Dermis microvascular lymphatic vessel endothelial cell (primary cell): ENCODE data around the gene EPS8L1. TPM values are rescaled to one million over a fixed set of nuclear protein-coding genes. Genes with fewer than 3 reads are reported as not detected.
A peak's percentile ranks its signal among the peaks of the same experiment; 100 is the strongest.
"Not testable (repeated sequence)": the region's sequence is repeated elsewhere in the genome, so short reads cannot be mapped to it uniquely, and the experiment has no call there.

ENCODE experiments used
- DNase-seq, 2 donors: peaks; one replicate each; pipeline versions ENCODE4 v3.0.0 to v3.0.0-alpha.2; 2010; ENCODE audit warnings: low read depth in 2 of 2
- total RNA-seq: library from RNA; depleted of rRNA; stranded (reverse); fragments of >200 nt; gene quantifications from 2 replicates; pipeline ENCODE4 v1.2.1, GENCODE V29; 2014

Gene EPS8L1
- 5.7 and 8.9 TPM in 2 replicates for total RNA-seq

DNA sequence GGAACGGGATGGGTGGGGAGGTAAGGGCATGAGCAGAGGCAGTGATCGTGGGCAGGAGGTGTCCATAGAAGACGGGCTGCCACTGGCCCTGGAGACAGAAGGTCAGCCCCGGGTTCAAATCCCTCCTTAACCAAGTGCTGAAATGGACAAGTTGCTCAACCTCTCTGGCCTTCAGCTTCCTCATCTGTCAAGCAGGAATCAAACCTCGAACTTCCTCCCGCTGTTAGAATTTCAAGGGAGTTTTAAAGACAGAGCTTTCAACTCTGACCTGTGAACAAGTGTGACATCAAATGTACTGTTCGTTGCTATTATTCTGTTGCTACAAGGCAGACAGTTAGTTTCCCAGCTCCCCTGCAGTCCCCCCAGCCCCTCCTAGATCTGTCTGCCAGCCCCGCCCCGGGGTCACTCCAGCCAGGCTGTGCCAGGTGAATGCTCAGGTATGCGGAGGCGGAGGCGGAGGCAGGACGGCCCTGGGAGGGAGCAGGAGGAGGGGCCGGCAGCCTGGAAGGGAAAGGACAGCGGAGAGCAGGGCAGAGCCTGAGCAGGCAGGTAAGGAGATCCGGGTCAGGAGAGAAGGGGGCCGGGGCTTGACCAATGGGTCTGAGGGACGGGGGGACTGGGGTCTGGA lies at the start of gene EPS8L1:
Gene EPS8L1, plus strand, starts transcription at position 499 of the 628 bp plus-strand sequence. CDS start 576 bp downstream, outside the sequence.
- no peak for DNase-seq

DNA sequence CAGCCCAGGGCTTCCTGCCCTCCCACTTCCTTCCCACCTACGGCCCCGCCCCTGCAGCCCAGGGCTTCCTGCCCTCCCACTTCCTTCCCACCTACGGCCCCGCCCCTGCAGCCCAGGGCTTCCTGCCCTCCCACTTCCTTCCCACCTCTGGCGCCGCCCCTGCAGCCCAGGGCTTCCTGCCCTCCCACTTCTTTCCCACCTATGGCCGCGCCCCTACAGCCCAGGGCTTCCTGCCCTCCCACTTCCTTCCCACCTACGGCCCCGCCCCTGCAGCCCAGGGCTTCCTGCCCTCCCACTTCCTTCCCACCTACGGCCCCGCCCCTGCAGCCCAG lies 48.6 kb upstream of the EPS8L1 start:
- not testable (repeated sequence) for DNase-seq

DNA sequence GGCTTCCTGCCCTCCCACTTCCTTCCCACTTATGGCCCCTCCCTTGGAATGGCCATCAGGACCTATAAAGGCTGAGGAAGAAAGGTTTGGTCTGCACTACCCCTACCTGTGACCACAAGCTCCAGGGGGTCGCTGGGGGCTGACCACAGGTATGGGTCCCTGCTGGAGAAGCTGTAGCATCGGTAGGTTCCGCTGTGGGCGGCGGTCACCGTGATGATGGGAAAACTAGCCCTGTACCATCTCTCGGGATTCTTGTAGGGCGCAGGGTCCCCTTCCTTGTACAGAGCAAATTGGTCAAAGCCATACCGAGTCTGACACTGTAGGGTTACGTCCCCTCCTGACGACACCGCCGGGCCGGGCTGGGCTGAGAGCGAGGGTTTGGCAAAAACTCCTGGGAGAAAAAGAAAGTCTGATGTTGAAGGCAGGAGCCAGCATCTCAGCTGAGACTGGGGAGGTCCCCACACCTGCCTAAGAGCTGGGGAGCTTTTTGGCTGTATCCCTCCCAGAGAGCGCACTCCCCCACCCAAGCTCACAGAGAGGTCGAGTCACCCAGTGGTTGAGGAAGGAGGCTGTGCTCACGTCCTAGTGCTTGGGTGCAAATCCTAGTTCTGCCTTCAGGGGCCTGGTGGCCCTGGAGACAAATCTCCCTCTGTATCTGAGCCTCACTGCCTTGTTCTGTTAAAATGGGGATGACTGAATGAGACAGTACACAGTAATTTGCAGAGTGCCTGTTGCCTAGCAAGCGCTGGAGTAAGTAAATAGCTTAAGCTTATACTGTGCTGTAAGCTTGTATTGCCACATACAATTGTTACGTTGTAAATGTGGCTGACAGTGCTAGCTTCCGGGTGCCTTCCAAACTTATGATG lies 48.0 kb upstream of the EPS8L1 start:
- no peak for DNase-seq

DNA sequence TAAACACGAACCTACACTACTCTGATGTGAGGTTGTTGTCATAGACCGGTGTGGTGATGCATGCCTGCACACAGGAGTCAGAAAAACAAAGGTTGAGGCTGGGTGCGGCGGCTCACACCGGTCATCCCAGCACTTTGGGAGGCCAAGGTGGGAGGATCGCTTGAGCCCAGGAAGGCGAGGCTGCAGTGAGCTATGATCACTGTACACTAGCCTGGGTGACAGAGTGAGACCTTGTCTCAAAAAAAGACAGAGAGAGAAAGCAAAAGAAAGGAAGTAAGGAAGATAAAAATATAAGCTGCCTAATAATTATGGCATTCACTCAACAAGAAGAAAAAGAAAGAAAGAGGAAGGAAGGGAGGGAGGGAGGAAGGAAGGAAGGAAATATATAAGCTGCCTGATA lies 46.9 kb upstream of the EPS8L1 start:
- DNase-seq = no peak

DNA sequence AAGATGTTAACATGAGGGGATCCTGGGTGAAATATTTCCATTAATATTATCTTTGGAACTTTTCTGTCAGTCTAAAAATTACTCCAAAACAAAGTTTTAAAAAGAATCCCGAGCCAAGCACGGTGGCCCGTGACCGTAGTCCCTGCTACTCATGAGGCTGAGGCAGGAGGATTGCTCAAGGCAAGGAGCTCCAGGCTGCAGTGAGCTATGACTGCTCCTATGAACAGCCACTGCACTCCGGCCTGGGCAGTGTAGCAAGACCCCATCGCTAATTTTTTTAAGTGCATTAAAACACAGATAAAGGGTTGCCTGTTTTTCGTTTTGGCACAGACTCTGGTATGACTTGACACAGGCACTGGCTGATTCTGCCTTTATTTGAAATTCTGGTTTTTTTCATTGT lies 44.5 kb upstream of the EPS8L1 start:
- no peak for DNase-seq

DNA sequence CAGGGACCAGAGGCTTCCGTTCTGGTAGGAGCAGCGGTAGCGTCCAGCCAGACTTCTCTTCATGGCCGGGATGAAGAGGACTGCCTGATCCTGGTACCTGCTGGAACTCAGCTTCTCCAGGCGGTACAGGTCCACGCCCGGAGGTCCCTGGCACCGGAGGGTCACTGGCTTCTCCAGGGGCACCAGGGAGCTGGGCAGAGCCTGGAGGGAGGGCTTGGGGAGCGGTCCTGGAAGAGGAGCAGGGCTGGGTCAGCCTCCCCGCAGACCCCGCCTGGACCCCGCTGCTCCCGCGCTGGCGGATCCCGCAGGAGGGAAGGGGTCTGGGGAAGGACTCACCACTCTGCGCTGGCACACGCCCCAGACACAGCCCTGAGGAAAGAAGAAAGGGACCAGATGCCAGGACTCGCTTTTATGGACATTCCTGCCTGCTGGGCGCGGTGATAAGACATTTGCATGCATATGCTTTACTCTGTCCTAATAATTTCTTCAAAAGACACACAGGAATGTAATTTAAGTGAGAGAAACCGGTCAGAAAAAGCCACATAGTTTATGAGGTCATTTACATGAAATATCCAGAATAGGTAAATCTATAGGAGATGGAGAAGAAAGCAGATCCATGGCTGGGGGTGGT lies 43.4 kb upstream of the EPS8L1 start:
- DNase-seq = no peak

DNA sequence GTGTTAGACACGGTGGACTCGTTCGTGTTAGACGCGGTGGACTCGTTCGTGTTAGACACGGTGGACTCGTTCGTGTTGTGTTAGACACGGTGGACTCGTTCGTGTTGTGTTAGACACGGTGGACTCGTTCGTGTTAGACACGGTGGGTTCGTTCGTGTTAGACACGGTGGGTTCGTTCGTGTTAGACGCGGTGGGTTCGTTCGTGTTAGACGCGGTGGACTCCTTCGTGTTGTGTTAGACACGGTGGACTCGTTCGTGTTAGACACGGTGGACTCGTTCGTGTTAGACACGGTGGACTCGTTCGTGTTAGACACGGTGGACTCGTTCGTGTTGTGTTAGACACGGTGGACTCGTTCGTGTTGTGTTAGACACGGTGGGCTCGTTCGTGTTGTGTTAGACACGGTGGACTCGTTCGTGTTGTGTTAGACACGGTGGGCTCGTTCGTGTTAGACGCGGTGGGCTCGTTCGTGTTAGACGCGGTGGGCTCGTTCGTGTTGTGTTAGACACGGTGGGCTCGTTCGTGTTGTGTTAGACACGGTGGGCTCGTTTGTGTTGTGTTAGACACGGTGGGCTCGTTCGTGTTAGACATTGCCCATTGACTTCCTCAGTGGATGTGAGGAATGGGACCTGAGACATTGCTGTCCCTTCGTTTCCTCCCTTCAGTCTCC lies 42.6 kb upstream of the EPS8L1 start:
- DNase-seq = not testable (repeated sequence)

DNA sequence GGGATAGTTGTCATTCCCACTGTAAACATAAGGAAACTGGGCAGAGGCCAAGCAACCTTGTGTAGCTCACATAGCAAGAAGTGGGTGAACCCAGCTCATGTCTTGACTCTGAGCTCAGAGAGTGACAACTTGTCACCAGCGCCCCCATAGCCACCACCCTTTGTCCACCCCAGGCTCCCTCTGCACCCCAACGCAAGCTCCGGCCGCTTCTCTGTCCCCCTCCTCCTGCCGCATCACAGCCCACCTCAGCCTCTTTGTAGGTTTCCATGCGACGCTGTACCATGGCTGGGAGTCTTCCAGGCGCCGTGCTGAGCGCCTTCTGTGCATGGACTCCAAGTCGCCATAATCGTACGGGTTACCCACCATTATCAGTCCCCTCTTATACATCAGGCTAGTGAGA lies 40.9 kb upstream of the EPS8L1 start:
- no peak for DNase-seq

DNA sequence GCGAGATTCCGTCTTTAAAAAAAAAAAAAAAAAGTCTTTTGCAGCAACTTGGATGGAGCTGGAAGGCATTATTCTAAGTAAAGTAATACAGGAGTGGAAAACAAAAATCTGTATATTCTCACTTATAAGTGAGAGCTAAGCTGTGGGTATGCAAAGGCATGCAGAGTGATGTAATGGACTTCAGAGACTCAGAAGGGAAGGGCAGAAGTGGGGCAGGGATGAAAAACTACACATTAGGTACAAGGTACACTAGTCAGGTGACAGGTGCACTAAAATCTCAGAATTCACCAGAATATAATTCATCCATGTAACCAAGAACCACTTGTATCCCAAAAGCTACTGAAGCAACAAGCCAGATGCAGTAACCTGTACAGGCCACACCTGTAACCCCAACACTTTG lies 39.6 kb upstream of the EPS8L1 start:
- DNase-seq = no peak

DNA sequence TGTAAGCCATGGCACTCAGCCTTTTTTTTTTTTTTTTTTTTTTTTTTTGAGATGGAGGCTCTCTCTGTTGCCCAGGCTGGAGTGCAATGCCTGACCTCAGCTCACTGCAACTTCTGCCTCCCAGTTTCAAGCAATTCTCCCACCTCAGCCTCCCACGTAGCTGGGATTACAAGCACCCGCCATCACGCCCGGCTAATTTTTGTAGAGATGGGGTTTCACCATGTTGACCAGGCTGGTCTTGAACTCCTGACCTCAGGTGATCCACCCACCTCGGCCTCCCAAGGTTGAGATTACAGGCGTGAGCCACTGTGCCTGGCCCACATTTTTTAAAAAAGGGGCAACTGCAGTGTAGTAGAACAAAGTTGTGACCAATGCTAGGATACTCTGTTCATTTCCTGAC lies 38.1 kb upstream of the EPS8L1 start:
- DNase-seq = not testable (repeated sequence)

DNA sequence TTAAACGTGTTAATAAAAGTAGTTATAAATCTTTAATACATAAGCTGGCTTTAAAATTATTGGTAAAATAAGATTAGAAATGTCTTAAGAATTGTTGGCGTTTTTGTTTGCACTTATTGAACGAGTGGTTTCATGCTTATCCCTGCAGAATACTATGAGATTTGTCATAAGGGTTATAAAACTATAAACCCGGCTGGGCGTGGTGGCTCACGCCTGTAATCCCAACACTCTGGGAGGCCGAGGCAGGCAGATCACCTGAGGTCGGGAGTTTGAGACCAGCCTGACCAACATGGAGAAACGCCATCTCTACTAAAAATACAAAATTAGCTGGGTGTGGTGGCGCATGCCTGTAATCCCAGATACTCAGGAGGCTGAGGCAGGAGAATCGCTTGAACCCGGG lies 35.0 kb upstream of the EPS8L1 start:
- DNase-seq = not testable (repeated sequence)

DNA sequence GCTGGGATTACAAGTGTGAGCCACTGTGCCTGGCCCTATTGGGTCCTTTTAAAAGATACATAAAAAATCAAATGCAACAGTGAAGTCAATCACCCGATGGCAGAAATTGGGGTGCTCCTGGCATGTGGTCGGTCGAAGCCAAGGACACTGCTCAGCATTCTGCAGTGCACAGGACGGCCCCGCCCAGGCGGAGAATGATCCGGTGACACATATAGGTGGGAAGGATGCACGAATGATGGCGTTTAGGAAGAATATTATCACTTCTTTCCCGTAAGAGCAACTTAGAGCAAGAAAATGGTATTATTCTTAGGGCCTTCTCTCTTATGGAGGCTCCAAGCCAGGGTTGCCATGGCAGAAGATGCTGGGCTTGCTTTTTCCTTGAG lies 34.4 kb upstream of the EPS8L1 start:
- no peak for DNase-seq

DNA sequence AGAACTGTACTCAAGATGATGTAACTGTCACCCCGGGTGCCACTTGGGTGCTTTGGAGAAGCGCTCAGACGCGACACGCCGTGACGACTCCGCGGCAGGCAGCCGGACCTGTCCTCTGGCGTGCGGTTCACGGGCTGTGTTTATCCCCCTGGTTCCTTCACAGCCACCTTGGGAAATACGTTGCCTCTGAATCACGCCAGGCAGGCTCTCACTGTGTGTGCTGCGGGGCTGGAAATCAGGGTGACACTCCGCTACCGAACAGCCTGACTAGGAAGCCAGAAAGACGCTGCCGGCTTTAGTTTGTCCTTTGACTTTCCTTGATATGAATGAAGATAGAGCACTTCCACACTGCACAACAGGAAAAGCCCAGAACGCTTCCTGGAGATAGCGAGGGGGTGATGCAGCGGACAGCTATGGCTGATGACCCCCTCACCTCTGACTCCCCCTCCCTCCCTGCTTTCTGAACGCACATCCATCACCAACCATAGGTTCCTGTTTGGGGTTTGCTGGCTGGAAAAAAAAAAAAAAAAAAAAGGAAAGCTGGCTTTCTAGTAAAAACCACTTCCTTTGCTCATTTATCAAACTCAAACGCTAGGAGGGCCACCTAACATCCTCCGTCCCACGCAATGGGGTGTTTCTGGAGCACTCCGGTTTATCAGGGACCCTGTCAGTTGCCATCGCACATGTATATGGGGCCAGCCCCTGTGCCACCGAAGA lies 33.9 kb upstream of the EPS8L1 start:
- peak; percentile 59 to 75 for DNase-seq

DNA sequence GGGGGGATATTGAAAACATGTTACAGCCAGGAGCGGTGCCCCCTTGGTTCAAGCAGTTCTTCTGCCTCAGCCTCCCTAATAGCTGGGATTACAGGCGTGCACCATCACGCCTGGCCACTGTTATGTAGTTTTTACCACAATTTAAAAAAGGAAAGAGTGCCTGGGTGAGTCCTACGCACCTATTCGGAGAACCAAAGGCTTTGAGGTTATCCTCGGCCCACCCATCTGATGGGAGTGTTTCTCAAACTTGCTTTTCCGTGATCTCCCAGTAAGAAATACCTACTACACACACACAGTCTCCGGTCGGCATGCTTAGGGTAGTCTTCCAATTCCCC lies 33.4 kb upstream of the EPS8L1 start:
- DNase-seq = no peak

DNA sequence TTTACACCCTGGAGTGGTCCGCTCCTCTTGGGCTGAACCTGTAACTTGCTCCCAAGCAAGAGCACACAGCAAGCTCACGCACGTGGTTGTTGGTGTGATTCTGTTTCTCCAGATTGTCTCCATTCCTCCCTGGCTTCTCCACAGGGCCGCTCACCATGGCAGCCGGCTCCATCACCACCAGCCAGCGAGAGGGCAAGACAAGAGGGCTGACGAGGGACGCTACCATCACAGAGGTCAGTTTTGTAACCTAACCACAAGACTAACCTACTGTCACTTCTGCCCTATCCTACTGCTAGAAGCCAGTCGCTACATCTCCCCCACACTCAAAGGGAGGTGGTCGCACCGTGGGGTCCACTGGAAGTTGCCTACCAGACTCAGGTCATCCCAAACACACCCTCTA lies 33.0 kb upstream of the EPS8L1 start:
- DNase-seq = no peak

DNA sequence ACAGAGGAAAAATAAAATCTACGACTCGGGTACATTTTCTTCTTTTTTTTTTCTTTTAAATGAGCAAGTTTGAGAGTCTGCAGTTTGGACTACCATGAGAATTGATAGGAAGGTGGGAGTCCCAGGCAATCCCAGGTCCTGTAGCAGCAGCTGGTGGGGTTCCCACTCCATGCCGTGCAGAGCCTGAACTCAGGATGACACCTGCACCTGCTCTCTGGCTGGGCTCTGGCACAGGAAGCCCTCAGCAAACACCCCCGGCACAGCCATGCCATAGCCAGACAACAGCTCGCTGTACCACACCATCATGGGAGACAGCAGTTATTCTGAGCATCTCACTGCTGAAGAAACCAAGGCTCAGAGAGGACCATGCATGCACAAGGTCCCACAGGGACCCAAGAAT lies 31.4 kb upstream of the EPS8L1 start:
- DNase-seq = no peak

DNA sequence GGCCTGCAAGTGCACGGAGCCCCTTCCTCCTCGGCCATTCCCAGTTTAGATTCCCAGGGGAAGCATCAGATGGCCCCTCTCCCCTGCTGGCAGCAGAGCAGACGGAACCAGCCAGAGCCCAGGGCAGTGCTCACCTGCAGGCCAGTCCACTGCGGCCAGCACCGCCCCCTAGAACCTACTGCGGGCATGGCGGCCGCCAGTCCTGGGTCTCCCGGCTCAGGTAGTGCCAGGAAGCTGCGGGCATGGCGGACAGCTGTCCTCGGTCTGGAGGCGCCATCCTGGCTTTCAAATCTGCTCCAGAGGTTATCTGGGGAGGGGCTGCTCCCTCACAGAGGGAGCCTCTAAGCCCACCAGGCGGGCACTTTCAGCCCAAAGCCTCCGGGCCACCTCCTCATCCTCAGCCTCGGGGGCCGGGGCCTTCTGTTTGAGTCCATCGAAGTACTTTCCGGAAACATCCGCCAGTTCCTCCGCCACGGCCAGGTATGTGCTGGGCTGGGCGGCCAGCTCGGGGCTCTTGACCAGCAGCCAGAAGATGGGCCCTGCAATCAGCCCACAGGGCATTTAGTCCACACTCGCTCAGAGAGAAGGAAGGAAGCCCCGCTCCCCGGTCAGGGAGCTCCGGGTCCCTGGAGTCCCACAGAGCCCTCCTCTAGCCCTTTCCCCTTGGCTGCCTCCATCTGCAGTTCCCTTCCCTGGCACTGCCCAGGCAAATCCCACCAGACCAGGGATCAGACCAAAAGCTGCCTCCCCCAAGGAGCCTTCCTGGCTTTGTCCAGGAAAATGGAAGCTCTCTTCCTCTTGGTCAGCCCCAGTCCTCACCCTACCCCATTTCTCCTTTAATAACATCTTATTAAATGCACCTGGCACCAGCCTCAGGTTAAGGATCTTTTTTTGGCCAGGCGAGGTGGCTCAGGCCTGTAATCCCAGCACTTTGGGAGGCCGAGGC lies 30.6 kb upstream of the EPS8L1 start:
- no peak for DNase-seq

DNA sequence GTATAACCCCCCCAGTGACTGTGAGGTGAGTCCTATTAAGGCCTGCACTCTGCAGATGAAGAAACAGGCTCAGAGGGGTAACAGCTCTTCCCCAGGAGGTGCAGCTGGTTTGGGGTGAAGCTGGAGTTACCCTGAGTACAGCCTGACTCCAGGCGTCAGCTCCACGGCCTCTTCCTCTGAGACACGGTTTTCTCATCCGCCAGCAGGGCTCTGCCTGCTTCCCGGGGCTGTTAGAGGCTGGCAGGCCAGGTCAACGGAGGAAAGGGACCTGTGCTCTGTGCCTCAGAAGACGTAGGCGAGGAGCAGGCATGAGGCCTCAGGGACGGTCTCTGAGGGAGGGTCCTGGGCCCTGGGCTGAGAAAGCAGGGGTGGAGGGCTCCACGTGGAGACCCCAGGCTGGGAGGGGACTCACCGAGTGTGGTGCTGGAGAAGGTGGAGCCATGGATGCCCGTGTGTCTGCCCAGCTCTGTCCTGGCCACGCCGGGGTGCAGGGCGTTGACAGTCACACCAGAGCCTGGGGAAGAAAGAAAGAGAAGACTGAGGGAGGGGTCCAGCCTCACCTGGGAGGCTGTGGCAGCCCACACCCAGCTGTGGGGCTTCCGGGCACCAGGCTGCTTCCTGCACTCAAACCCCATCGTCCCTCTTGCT lies 28.6 kb upstream of the EPS8L1 start:
- no peak for DNase-seq

DNA sequence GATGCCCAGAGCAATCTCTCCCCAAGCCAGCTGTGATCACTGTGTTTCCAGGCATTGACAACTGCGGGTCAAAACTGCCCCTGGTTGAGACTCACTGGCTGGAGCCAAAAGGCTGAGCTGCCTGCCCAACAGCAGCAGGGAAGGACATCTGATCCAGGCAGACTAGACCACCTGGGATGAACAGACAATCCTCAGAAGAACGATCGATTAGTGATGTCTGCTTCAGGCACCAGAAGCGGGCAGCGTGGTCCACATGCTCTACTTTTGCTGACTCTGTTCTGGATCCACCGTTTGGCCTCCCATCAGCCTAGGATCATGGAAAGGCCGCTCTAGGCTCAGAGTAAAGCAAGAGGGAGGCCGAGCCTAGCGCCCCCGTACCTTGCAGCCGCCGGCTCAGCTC lies 27.7 kb upstream of the EPS8L1 start:
- DNase-seq = no peak

DNA sequence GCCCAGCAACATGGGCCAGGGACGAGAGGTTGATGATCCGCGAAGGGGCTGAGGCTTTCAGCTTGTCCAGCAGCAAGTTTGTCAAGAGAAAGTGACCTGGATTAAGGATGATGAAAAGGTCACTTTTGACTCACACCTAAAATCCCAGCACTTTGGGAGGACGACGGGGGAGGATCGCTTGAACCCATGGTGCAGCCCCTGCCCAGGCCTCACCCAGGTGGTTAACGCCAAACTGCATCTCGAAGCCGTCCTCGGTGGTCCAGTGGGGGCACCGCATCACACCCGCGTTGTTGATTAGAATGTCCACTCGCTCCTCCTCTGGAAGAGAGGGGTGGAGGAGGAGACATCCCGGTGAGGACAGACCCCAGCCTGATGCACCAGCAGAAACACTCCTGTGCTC lies 27.2 kb upstream of the EPS8L1 start:
- DNase-seq = no peak
